H1 (cell line): Measurements from ENCODE around the gene MXRA7. TPM values are rescaled to one million over a fixed set of nuclear protein-coding genes. Genes with fewer than 3 reads are reported as not detected.

Source experiments
- CTCF ChIA-PET: fragments of 300-600 bp; sonication (Branson Sonifier 250); formaldehyde crosslinking; loops from one replicate; lab custom pipeline; 2021; ENCODE audit not compliant: partially characterized antibody; lab: Charles Lee
- POLR2A ChIA-PET: fragments of 300-600 bp; sonication (Branson Sonifier 250); formaldehyde crosslinking; loops from one replicate; lab custom pipeline; 2021; ENCODE audit warnings: inconsistent platforms; ENCODE audit not compliant: partially characterized antibody; lab: Charles Lee
- DNase-seq, 2 experiments: peaks; one replicate each; pipeline versions ENCODE4 v3.0.0 to v3.0.0-alpha.2; 2010 to 2022; ENCODE audit warnings: low spot score in 2 of 2, low read depth in 1 of 2, mixed read lengths in 1 of 2
- FAIRE-seq: peaks from 2 replicates; lab custom pipeline; 2011; peaks lifted over from hg19 to GRCh38; lab: Jason Lieb, UNC
- H2AFZ ChIP-seq: 2 replicates; pipeline ENCODE4 v1.8.1; 2012; ENCODE audit warnings: low read length, inconsistent platforms
- H2AK5ac ChIP-seq: 2 replicates; pipeline ENCODE4 v1.6.1; 2013; ENCODE audit warnings: low read depth, low read length
- H2BK120ac ChIP-seq: replicated peaks from 2 replicates; pipeline ENCODE3; 2013; ENCODE audit warnings: low read depth, low read length, inconsistent platforms
- H2BK12ac ChIP-seq: 2 replicates; pipeline ENCODE4 v1.6.1; 2013; ENCODE audit warnings: low read depth, low read length
- H2BK15ac ChIP-seq: 2 replicates; pipeline ENCODE4 v1.6.1; 2013; ENCODE audit warnings: low read length
- H2BK20ac ChIP-seq: 2 replicates; pipeline ENCODE4 v1.6.1; 2013; ENCODE audit warnings: low read length
- H2BK5ac ChIP-seq: 2 replicates; pipeline ENCODE4 v1.6.1; 2013; ENCODE audit warnings: low read depth, low read length
- H3K14ac ChIP-seq: 2 replicates; pipeline ENCODE4 v1.6.1; 2013; ENCODE audit warnings: inconsistent platforms; ENCODE audit not compliant: insufficient read length
- H3K18ac ChIP-seq: 2 replicates; pipeline ENCODE4 v1.6.1; 2013; ENCODE audit warnings: low read length; ENCODE audit errors: extremely low read depth
- H3K23ac ChIP-seq: 2 replicates; pipeline ENCODE4 v1.6.1; 2013; ENCODE audit warnings: inconsistent platforms; ENCODE audit not compliant: insufficient read length
- H3K23me2 ChIP-seq: 2 replicates; pipeline ENCODE4 v1.6.1; 2013; ENCODE audit warnings: low read depth, low read length
- H3K27ac ChIP-seq: 2 replicates; pipeline ENCODE4 v1.6.1; 2011; ENCODE audit warnings: low read depth, low read length, inconsistent platforms
- H3K27me3 ChIP-seq, 4 experiments: replicated peaks in 1 of 4; 1 replicate in 1 of 4; 2 replicates in 3 of 4; pipeline versions ENCODE4 v1.6.1 to v1.8.1; 2011 to 2013; ENCODE audit warnings: low read length in 3 of 4, mild to moderate bottlenecking in 3 of 4, inconsistent platforms in 2 of 4, mixed read lengths in 2 of 4, moderate library complexity in 1 of 4; ENCODE audit not compliant: control insufficient read depth in 3 of 4, insufficient read depth in 3 of 4; ENCODE audit errors: extremely low read depth in 1 of 4
- H3K36me3 ChIP-seq, 4 experiments: 2 replicates each; pipeline versions ENCODE4 v1.6.1 to v1.8.1; 2011 to 2013; ENCODE audit warnings: mild to moderate bottlenecking in 4 of 4, low read length in 3 of 4, moderate library complexity in 2 of 4, control low read depth in 1 of 4, inconsistent platforms in 1 of 4; ENCODE audit not compliant: insufficient read depth in 4 of 4, control insufficient read depth in 2 of 4
- H3K4ac ChIP-seq: replicated peaks from 2 replicates; pipeline ENCODE3; 2013; ENCODE audit warnings: low read length, low read depth, mixed read lengths, inconsistent platforms; ENCODE audit not compliant: insufficient read length
- H3K4me1 ChIP-seq, 4 experiments: replicated peaks in 1 of 4; 1 replicate in 1 of 4; 2 replicates in 3 of 4; pipeline versions ENCODE4 v1.6.1 to v1.8.1; 2011 to 2013; ENCODE audit warnings: low read length in 3 of 4, inconsistent platforms in 2 of 4, mixed read lengths in 1 of 4; ENCODE audit not compliant: insufficient read depth in 4 of 4, control insufficient read depth in 3 of 4
- H3K4me2 ChIP-seq, 2 experiments: 2 replicates each; pipeline versions ENCODE4 v1.6.1 to v1.8.1; 2011 to 2013; ENCODE audit warnings: low read depth in 2 of 2, low read length in 2 of 2, control low read depth in 1 of 2, inconsistent platforms in 1 of 2, mild to moderate bottlenecking in 1 of 2; ENCODE audit not compliant: insufficient read depth in 1 of 2
- H3K4me3 ChIP-seq, 4 experiments: fragments of 200-600, 300-600 bp in 1 of 4; sonication (generic), shearing (Covaris generic), sonication (Bioruptor Twin) in 1 of 4; 2 replicates each; pipeline versions ENCODE4 v1.5.1 to v1.8.1; 2011 to 2016; ENCODE audit warnings: low read length in 4 of 4, low read depth in 3 of 4, control low read depth in 2 of 4, inconsistent platforms in 2 of 4, mild to moderate bottlenecking in 2 of 4, mixed read lengths in 1 of 4, moderate library complexity in 1 of 4; ENCODE audit not compliant: insufficient read depth in 2 of 4; ENCODE audit errors: extremely low read depth in 1 of 4
- H3K56ac ChIP-seq: replicated peaks from 2 replicates; pipeline ENCODE3; 2013; ENCODE audit warnings: low read depth, mild to moderate bottlenecking, mixed read lengths, low read length, inconsistent platforms; ENCODE audit not compliant: insufficient read length
- H3K79me1 ChIP-seq: 2 replicates; pipeline ENCODE4 v1.6.1; 2013; ENCODE audit warnings: low read depth, low read length, control low read depth
- H3K79me2 ChIP-seq, 2 experiments: 2 replicates each; pipeline versions ENCODE4 v1.6.1 to v1.8.1; 2012 to 2013; ENCODE audit warnings: low read length in 2 of 2, mild to moderate bottlenecking in 2 of 2, inconsistent platforms in 1 of 2; ENCODE audit not compliant: insufficient read depth in 2 of 2, control insufficient read depth in 1 of 2
- H3K9ac ChIP-seq, 4 experiments: replicated peaks in 1 of 4; 1 replicate in 1 of 4; 2 replicates in 3 of 4; pipeline versions ENCODE4 v1.6.1 to v1.8.1; 2011 to 2013; ENCODE audit warnings: low read depth in 3 of 4, low read length in 3 of 4, control low read depth in 2 of 4, mild to moderate bottlenecking in 2 of 4, moderate library complexity in 2 of 4, inconsistent platforms in 1 of 4; ENCODE audit errors: extremely low read depth in 1 of 4
- H3K9me3 ChIP-seq, 2 experiments: 2 replicates each; pipeline versions ENCODE4 v1.6.1 to v1.8.1; 2012 to 2013; ENCODE audit warnings: mild to moderate bottlenecking in 2 of 2, moderate library complexity in 2 of 2, control low read depth in 1 of 2, inconsistent platforms in 1 of 2, low read depth in 1 of 2, low read length in 1 of 2, mixed read lengths in 1 of 2; ENCODE audit not compliant: insufficient read depth in 2 of 2
- H4K20me1 ChIP-seq, 2 experiments: replicated peaks in 1 of 2; 2 replicates each; pipeline versions ENCODE3 to v1.8.1; 2011 to 2013; ENCODE audit warnings: inconsistent platforms in 2 of 2, low read length in 2 of 2, mild to moderate bottlenecking in 1 of 2; ENCODE audit not compliant: insufficient read depth in 2 of 2, control insufficient read depth in 1 of 2
- H4K5ac ChIP-seq: 2 replicates; pipeline ENCODE4 v1.6.1; 2013; ENCODE audit warnings: low read length, low read depth, mixed read lengths, inconsistent platforms; ENCODE audit not compliant: insufficient read length
- H4K8ac ChIP-seq: 2 replicates; pipeline ENCODE4 v1.8.0; 2013; ENCODE audit warnings: mild to moderate bottlenecking, moderate library complexity, low read length, inconsistent platforms; ENCODE audit not compliant: insufficient read depth; ENCODE audit errors: extremely low read depth
- H4K91ac ChIP-seq: replicated peaks from 2 replicates; pipeline ENCODE3; 2013; ENCODE audit warnings: low read length, mixed read lengths, inconsistent platforms; ENCODE audit not compliant: insufficient read length
- TBP ChIP-seq: IDR thresholded peaks from 2 replicates; pipeline ENCODE4 v1.6.1; 2011; ENCODE audit warnings: low read depth, low read length, improper control_type of control experiment
- WGBS, 2 experiments: shearing (Covaris generic) in 1 of 2; methylation state at CpG; one replicate each; pipeline versions ENCODE4 v1.1.6 to v1.1.7; 2013 to 2015; ENCODE audit warnings: low lambda C conversion rate in 2 of 2, mixed read lengths in 2 of 2, inconsistent platforms in 1 of 2, low coverage in 1 of 2, missing lambda C conversion rate in 1 of 2; ENCODE audit not compliant: insufficient replicate concordance in 2 of 2, insufficient coverage in 1 of 2, insufficient read length in 1 of 2; ENCODE audit errors: extremely low coverage in 1 of 2, missing lambda C conversion rate in 1 of 2; 5-methylcytosine and 5-hydroxymethylcytosine counted together
- polyA plus RNA-seq, 7 experiments: library from polyadenylated mRNA; depleted of rRNA in 3 of 7; stranded (reverse) in 5 of 7; unstranded in 2 of 7; fragments of >200 nt in 5 of 7; fragments of 200-250 nt in 2 of 7; gene quantifications; 1 replicate in 5 of 7; 2 replicates in 1 of 7; 4 replicates in 1 of 7; pipeline versions ENCODE4 v1.2.1 to v1.2.3, GENCODE V29; 2011 to 2013; ENCODE audit warnings: missing spikeins in 2 of 7, mixed read lengths in 2 of 7
- total RNA-seq: library from RNA; stranded (reverse); fragmentation: NEBNext Ultra II Directional; extraction: Animal tissue kit (Norgen Biotek cat#: 25700); gene quantifications from 2 replicates; pipeline ENCODE4 v1.2.1, GENCODE V29; 2021
- TF ChIP-seq, protein P1 (sequence below): IDR thresholded peaks from 2 replicates; pipeline ENCODE4 v1.6.1; 2012; ENCODE audit warnings: inconsistent platforms

The MXRA7 gene
- total and polyA plus RNA-seq, 2 of the 8 experiments (the other 6 are each of a cell fraction or from before 2014, with no cell fraction given) = 17.8 to 26.6 TPM

- H3K36me3 ChIP-seq = no peaks in the 10 kb centered on the region
- H4K5ac ChIP-seq = no peak overlapping the region
- no peak overlapping the region for H2BK120ac ChIP-seq
- H3K79me1 ChIP-seq = no peaks in the 10 kb centered on the region
- H3K27ac ChIP-seq = no peak overlapping the region
- H3K9me3 ChIP-seq = no peaks in the 10 kb centered on the region
- no peak overlapping the region for H3K18ac ChIP-seq
- no peak for DNase-seq
- no peak overlapping the region for H2BK20ac ChIP-seq
- H2BK12ac ChIP-seq = no peak overlapping the region
- no peak overlapping the region for H2BK5ac ChIP-seq
- H4K20me1 ChIP-seq = no peaks in the 10 kb centered on the region
- no peak for TF ChIP-seq TBP
- TF ChIP-seq, protein P1, sequence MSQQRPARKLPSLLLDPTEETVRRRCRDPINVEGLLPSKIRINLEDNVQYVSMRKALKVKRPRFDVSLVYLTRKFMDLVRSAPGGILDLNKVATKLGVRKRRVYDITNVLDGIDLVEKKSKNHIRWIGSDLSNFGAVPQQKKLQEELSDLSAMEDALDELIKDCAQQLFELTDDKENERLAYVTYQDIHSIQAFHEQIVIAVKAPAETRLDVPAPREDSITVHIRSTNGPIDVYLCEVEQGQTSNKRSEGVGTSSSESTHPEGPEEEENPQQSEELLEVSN = peak; percentile 19; the same call in 1 of the 2 replicates
- TF ChIP-seq, all 59 proteins: peak for 1
- H3K9ac ChIP-seq = no peak overlapping the region
- H4K8ac ChIP-seq = no peak overlapping the region
- no peak for FAIRE-seq
- peaks cover 0 to 6% (median 1%) of the 10 kb centered on the region in 4 experiments; a peak in 4 of 7 replicates for H3K4me1 ChIP-seq
- H3K79me2 ChIP-seq = no peaks in the 10 kb centered on the region
- POLR2A ChIA-PET = interaction anchor here (1.3 kb wide), 1 partner anchor 75 kb away, joined by 4 read pairs; no protein-coding TSS in a partner anchor
- CTCF ChIA-PET = interaction anchor here (0.7 to 5.3 kb wide), 7 partner anchors 10 to 83 kb away, joined by 3 to 30 read pairs (median 4); no protein-coding TSS in a partner anchor
- no peaks in the 10 kb centered on the region for H3K27me3 ChIP-seq
- H2BK15ac ChIP-seq = no peak overlapping the region; the same call in 1 of the 2 replicates
- H3K14ac ChIP-seq = no peak overlapping the region
- H3K56ac ChIP-seq = no peak overlapping the region
- H3K4me3 ChIP-seq = no peak overlapping the region
- H2AFZ ChIP-seq = no peak overlapping the region; the same call in 1 of the 2 replicates
- no peak overlapping the region for H3K23ac ChIP-seq
- H3K4ac ChIP-seq = no peak overlapping the region
- peak overlapping the region; percentile 40 for H4K91ac ChIP-seq
- H3K23me2 ChIP-seq = no peaks in the 10 kb centered on the region
- 90% methylated on average over 14 of the region's 14 CpGs; no CpG with 5 or more reads in 1 of the 2 experiments for WGBS, 2 experiments
- no peak overlapping the region for H3K4me2 ChIP-seq
- H2AK5ac ChIP-seq = no peak overlapping the region
These were observed 77.0 kb downstream of the MXRA7 start for GRCh38 chr17:76633628-76634328.
